COLO668 (cell line): ENCODE results near the gene BAZ2B.
A peak's percentile ranks its signal among the peaks of the same experiment; 100 is the strongest.

Experiments
- DNase-seq: peaks from one replicate; lab custom pipeline; 2025; ENCODE audit not compliant: unreplicated experiment; lab: John Stamatoyannopoulos, UW

Gene BAZ2B

GRCh38 chr2:159615367-159616285 is 722 bp downstream of the BAZ2B start:
- peak; percentile 94 for DNase-seq

GRCh38 chr2:159614534-159615366 is 1.6 kb downstream of the BAZ2B start:
- DNase-seq = no peak

- no peak for DNase-seq
Observed at GRCh38 chr2:159613651-159614285, 2.6 kb downstream of the BAZ2B start.

- DNase-seq = no peak
Observed at GRCh38 chr2:159613091-159613490, 3.3 kb downstream of the BAZ2B start.

- DNase-seq = no peak
Observed at GRCh38 chr2:159612255-159612901, 4.0 kb downstream of the BAZ2B start.

- DNase-seq = no peak
Observed at GRCh38 chr2:159609811-159610549, 6.4 kb downstream of the BAZ2B start.

- DNase-seq = no peak
Observed at GRCh38 chr2:159608723-159609308, 7.5 kb downstream of the BAZ2B start.

GRCh38 chr2:159608108-159608507 is 8.2 kb downstream of the BAZ2B start:
- no peak for DNase-seq

GRCh38 chr2:159606287-159606686 is 10.1 kb downstream of the BAZ2B start:
- no peak for DNase-seq

GRCh38 chr2:159605441-159606178 is 10.7 kb downstream of the BAZ2B start:
- DNase-seq = no peak

- DNase-seq = no peak
Observed at GRCh38 chr2:159604159-159604558, 12.2 kb downstream of the BAZ2B start.

GRCh38 chr2:159600752-159601151 is 15.6 kb downstream of the BAZ2B start:
- DNase-seq = no peak

GRCh38 chr2:159595410-159596046 is 20.8 kb downstream of the BAZ2B start:
- DNase-seq = no peak

GRCh38 chr2:159592441-159592840 is 23.9 kb downstream of the BAZ2B start:
- DNase-seq = no peak

- no peak for DNase-seq
Observed at GRCh38 chr2:159591221-159591620, 25.1 kb downstream of the BAZ2B start.

- no peak for DNase-seq
Observed at GRCh38 chr2:159589286-159589685, 27.1 kb downstream of the BAZ2B start.

- no peak for DNase-seq
Observed at GRCh38 chr2:159586034-159586433, 30.3 kb downstream of the BAZ2B start.

GRCh38 chr2:159585622-159586021 is 30.7 kb downstream of the BAZ2B start:
- no peak for DNase-seq

GRCh38 chr2:159584796-159585195 is 31.6 kb downstream of the BAZ2B start:
- DNase-seq = no peak
